T-helper 1 cell treated with Interleukin-12 subunit alpha and Interleukin-12 subunit beta and Interleukin-4 antibody, amounts not matched to agents 30 ng/mL and 1 ng/mL, for 36 hours (primary cell): ENCODE results near the gene INF2. TPM values are rescaled to one million over a fixed set of nuclear protein-coding genes. Genes with fewer than 3 reads are reported as not detected.

Source experiments
- intact Hi-C: fragments of 100-400 bp; cut with micrococcal nuclease; formaldehyde crosslinking; loops from one replicate; pipeline ENCODE4 v1.15.1; 2024
- total RNA-seq: library from RNA; stranded (reverse); gene quantifications from 2 replicates; pipeline ENCODE4 v1.2.3, GENCODE V29; 2022

The INF2 gene
- total RNA-seq, 1 donor from 2014 or later, result 136 TPM

- intact Hi-C loops, result loop anchor here (5.0 kb wide), 1 partner anchor 102 kb away; the partner anchor contains the start of gene CEP170B
These were observed 76.1 kb downstream of the INF2 start for GRCh38 chr14:104765517-104765916.

DNA sequence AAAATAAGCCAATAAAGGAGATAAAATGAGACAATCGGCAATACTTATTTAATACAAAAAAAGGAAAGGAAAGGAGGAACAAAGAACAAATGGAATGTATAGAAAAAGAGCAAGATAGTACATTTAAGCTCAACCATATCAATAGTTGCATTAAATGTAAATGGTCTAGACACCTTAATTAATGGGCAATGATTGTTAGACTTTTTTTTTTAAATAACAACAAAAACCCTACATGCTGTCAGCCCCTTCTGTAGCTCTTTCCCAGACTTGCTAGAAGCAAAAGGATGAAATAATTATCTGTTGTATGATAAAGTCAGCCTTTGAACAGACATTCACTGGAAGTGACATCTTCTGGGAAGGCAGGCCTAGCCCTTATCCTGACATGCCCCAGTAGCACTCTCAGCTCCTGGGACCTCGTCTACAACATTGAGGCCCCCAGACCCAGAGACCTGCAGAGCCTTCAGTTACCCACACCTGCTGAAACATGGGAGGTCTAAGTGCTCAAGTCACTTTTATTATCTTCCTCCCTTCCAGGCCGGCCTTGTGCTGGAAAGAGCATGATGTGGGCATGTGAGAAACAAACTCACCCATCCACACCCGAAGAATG is 76.9 kb downstream of the INF2 start:
- intact Hi-C loops, result loop anchor here (5.0 kb wide), 1 partner anchor 101 kb away; the partner anchor contains the start of gene CEP170B

DNA sequence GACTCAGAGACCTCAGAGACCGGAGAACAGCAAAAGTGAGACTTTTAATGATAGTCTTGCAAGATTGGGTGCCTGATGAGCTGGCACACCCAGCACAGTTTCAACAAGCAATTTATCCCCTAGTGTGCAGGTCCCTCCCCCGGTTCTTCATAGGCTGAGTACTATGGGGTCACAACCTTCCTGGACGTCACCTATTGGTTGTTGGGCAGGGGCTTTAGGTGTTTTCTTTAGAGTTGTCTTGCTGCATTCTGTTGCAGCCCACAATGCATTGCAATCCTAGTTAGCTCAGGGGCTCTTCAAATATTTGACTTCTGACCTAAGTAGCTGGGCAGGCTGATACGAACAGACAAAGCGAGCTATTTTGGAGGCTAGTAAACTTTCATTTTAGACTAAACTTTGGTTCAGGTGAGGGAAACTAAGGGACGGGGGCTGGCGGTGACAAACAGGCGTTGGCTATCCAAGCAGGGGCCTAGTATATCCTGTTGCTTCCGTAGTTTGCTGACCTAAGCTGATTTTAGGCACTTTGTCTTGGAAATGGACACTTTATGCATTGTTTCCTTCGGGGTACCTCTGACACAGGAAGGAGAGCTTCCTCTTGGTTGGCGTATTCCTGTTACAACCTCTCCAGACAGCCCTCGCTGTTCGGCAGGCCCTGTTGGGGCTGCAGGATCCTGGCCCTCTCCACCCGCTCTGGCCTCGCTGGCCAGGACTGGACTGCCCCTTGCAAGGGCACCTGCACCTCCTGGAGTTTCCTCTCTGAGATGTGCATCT is 77.6 kb downstream of the INF2 start:
- intact Hi-C loops, result loop anchor here (5.0 kb wide), 1 partner anchor 100 kb away; the partner anchor contains the start of gene CEP170B

GRCh38 chr14:104767634-104767918 is 78.2 kb downstream of the INF2 start:
- intact Hi-C loops, result loop anchor here (5.0 kb wide), 1 partner anchor 100 kb away; the partner anchor contains the start of gene CEP170B

DNA sequence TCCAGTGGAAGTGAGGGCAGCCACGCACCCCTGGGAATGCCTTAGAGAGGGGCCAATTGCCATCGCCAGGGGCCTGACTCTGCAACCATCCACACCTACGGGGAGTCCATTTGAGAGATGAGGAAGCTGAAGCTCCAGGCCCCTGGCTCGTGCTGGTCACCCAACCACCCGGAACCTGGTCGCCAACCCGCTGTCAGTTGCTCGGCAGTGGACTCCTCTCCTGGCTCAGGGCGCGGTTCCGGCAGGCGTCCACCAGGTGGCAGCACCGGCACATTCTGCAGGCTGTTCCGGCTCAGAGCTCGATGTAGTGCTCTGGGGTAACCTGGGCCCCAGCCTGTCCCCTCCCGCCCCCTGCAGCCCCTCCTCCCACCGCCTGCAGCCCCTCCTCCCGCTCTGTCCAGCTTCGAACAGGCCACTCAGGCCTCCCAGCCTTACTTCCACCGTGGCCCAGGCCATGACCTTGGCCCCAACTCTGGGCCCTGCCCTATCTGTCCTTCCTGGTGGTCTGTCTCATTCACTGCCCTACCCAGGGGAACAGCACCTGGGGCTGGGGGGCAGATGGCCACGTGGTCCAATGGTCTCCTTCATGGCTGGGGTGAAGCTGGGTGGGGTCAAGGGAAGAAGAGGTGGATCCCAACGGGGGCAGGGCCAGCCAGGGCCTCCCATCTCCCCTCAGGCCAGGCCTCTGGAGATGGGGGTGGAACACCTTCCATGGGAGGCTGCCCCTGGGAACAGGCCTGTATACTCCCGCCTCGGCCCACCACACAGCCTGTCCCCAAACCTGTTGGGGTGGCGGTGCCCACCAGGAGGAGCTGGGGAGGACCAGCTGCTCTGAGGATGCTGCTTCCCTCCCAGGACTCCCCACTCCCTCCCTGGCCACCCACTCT is 79.3 kb downstream of the INF2 start:
- intact Hi-C loops, result loop anchor here (1.0 to 5.0 kb wide), 5 partner anchors 16 to 108 kb away; partner anchors contain the start of genes CEP170B and ZBTB42

- intact Hi-C loops, result loop anchor here (2.0 to 5.0 kb wide), 2 partner anchors 31 to 98 kb away; partner anchors contain the start of genes CEP170B and ZBTB42
These were observed 80.1 kb downstream of the INF2 start for GRCh38 chr14:104769324-104770071.

DNA sequence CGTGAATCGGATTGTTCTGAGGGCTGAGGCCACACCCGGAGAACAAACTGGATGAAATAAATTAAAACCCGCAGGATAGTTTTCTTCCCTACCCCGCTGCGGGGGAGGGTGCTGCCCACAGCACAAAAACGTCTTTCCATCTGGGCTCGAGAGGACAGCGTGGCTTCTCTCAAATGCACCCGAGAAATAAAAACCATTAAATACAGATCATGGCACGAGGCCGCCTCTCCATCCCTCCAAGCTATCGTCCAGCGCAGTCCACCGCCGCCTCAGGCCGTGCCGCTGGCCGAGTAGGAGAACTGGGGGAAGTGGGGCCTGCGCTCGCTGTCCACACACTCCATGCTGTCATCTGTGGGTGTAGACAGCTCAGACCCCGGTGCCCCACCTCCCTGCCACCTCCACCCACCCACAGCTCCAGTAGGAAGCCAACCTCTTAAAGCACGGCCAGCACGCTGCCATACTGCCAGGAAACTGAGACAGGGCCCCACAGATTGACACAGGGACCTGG is 80.7 kb downstream of the INF2 start:
- intact Hi-C loops, result no loop called here

DNA sequence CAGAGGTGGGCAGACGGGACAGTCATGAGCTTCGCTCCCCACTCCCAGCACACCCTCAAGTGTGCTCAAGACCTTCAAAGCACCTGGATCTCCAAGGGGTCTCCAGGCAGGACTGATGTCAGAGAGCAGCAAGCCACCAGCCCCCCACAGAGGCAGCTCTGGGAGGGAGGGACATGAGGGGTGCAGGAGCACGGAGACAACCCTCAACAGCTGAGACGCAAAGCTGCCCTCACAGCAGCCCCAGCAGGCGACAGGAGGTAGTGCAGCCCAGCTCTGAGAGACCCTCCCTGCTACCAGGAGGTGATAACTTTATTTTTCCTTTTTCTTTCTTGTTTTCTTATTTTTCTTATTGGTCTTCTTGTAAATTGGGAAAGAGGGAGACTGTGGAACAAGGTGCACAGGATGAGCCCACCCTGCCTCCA is 81.4 kb downstream of the INF2 start:
- intact Hi-C loops, result no loop called here

DNA sequence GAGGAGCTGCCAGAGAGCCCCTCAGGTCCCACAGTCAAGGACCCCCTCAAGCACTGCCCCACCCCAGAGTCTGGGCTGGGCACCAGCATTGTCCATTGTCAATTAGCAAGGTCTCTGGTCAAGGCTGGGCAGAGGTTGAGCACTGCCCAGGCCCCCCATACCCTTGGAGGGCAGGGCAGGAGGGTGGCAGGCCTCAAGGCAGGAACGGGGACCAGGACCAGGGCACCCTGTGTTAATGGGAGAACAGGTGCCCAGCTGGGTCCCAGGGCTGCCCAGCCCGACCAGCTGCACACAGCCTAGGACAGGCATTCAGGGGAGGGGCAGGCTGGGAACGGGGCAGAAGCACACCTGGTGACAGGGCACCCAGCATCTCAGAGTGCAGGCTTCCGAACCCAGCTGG is 82.0 kb downstream of the INF2 start:
- intact Hi-C loops, result no loop called here

Other genes with a start within 250 kb of the INF2 start
- gene C14orf180, start 109.9 kb upstream of the INF2 start, total RNA-seq, result not detected in 2 replicates
- 0.15 and 0.25 TPM in 2 replicates for gene TMEM179, start 84.8 kb upstream of the INF2 start, total RNA-seq
- 0.66 and 0.80 TPM in 2 replicates for gene ADSS1, start 34.6 kb downstream of the INF2 start, total RNA-seq
- 90.2 and 93.1 TPM in 2 replicates for gene SIVA1, start 63.5 kb downstream of the INF2 start, total RNA-seq
- 133 and 140 TPM in 2 replicates for gene AKT1, start 106.1 kb downstream of the INF2 start, total RNA-seq
- gene ZBTB42, start 111.5 kb downstream of the INF2 start, total RNA-seq, result 5.7 and 6.7 TPM in 2 replicates
- gene CEP170B, start 175.7 kb downstream of the INF2 start, total RNA-seq, result 3.9 and 5.0 TPM in 2 replicates
- gene PLD4, start 235.3 kb downstream of the INF2 start, total RNA-seq, result 0.10 and 0.20 TPM in 2 replicates